Uterus (tissue), 4 donors: ENCODE measurements around the gene PLCZ1. TPM values are rescaled to one million over a fixed set of nuclear protein-coding genes. Genes with fewer than 3 reads are reported as not detected.

ENCODE experiments used
- DNase-seq, 2 donors: peaks; one replicate each; pipeline ENCODE4 v3.0.0-alpha.2; 2019 to 2020
- H3K27ac ChIP-seq, 2 donors: fragments of 200-600 bp; sonication (generic); 1 replicate in 1 of 2; 2 replicates in 1 of 2; pipeline ENCODE4 v1.5.1; 2016 to 2018
- H3K27me3 ChIP-seq, 2 donors: fragments of 200-600 bp; sonication (generic); one replicate each; pipeline ENCODE4 v1.5.1; 2018 to 2019; ENCODE audit warnings: control low read depth in 1 of 2
- H3K36me3 ChIP-seq, 2 donors: fragments of 200-600 bp; sonication (generic); one replicate each; pipeline ENCODE4 v1.5.1; 2019; ENCODE audit warnings: control low read depth in 1 of 2
- H3K4me1 ChIP-seq, 2 donors: fragments of 200-600 bp; sonication (generic); one replicate each; pipeline ENCODE4 v1.5.1; 2018 to 2019; ENCODE audit warnings: control low read depth in 1 of 2
- H3K4me3 ChIP-seq, 2 donors: fragments of 200-600 bp; sonication (generic); 1 replicate in 1 of 2; 2 replicates in 1 of 2; pipeline ENCODE4 v1.5.1; 2018 to 2019; ENCODE audit warnings: mild to moderate bottlenecking in 1 of 2
- H3K9me3 ChIP-seq, 2 donors: fragments of 200-600 bp; sonication (generic); one replicate each; pipeline ENCODE4 v1.5.1; 2019; ENCODE audit warnings: control low read depth in 1 of 2
- CTCF ChIP-seq, 4 experiments: fragments of 200-600 bp in 2 of 4; fragments of 450-650 bp in 2 of 4; sonication (generic) in 2 of 4; IDR thresholded peaks; one replicate each; pipeline ENCODE4 v1.5.1; 2016 to 2019; ENCODE audit warnings: antibody characterized with exemption in 4 of 4, mild to moderate bottlenecking in 2 of 4, moderate library complexity in 1 of 4
- POLR2A ChIP-seq, 2 donors: fragments of 450-650 bp; IDR thresholded peaks; one replicate each; pipeline ENCODE4 v1.6.1; 2016; ENCODE audit warnings: antibody characterized with exemption in 2 of 2, mild to moderate bottlenecking in 1 of 2, moderate library complexity in 1 of 2
- intact Hi-C: fragments of 100-400 bp; cut with DNase I; formaldehyde crosslinking; loops from one replicate; pipeline ENCODE4 v1.15.1; 2023; ENCODE audit warnings: low total_unique reads
- total RNA-seq, 4 donors: library from RNA; depleted of rRNA in 3 of 4; stranded (reverse); fragments of >200 nt in 3 of 4; gene quantifications; one replicate each; pipeline versions ENCODE4 v1.1.0 to v1.2.4, GENCODE V29; 2014 to 2023
- donor health status: DM: yes; HTN: yes; CAD: no.

Gene PLCZ1
- total RNA-seq, 4 donors from 2014 or later: not detected

- no peaks in the 10 kb centered on the region for H3K27me3 ChIP-seq
- no peak overlapping the region for H3K4me3 ChIP-seq
- no peak for DNase-seq
- TF ChIP-seq CTCF (IDR thresholded peaks at IDR 0.05) (no peak), POLR2A (IDR thresholded peaks at IDR 0.05) (no peak)
- H3K27ac ChIP-seq: no peak overlapping the region
- H3K4me1 ChIP-seq: no peaks in the 10 kb centered on the region
- H3K9me3 ChIP-seq: no peaks in the 10 kb centered on the region
- intact Hi-C loops: no loop called here
- H3K36me3 ChIP-seq: no peaks in the 10 kb centered on the region
These were observed 85.2 kb downstream of the PLCZ1 start for GRCh38 chr12:18652596-18652995.

DNA sequence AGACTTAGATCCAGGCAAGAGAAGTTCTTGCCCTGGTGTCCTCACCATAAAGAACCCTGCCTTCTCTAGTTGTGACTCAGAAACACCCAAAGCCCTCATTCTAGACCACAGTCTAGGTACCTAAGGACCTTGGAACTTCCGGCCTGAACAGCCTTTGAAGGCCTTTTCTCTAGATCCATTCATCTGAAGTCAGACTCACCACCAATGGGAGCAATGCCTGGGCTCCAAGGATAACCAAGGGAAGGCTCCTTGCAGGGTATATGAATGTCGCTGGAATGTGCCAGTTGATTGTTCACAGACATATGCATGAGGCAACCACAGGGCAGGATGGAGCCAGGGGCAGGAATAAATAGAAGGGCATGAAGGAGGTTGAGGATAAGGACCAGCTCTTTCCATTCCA, 86.3 kb downstream of the PLCZ1 start:
- Histone ChIP-seq H3K27ac (no peak overlapping the region), H3K4me1 (no peaks in the 10 kb centered on the region), H3K36me3 (no peaks in the 10 kb centered on the region), H3K9me3 (no peaks in the 10 kb centered on the region), H3K4me3 (no peak overlapping the region), H3K27me3 (no peaks in the 10 kb centered on the region)
- no peak for TF ChIP-seq POLR2A (IDR thresholded peaks at IDR 0.05)
- no peak for TF ChIP-seq CTCF (IDR thresholded peaks at IDR 0.05)
- intact Hi-C loops: no loop called here
- DNase-seq: no peak

GRCh38 chr12:18646286-18646890, 91.4 kb downstream of the PLCZ1 start:
- Histone ChIP-seq H3K27me3 (no peaks in the 10 kb centered on the region), H3K4me3 (no peak overlapping the region), H3K27ac (no peak overlapping the region), H3K4me1 (peaks cover 0 to 5% of the 10 kb centered on the region in 2 donors), H3K36me3 (no peaks in the 10 kb centered on the region), H3K9me3 (no peaks in the 10 kb centered on the region)
- intact Hi-C loops: no loop called here
- TF ChIP-seq POLR2A (IDR thresholded peaks at IDR 0.05) (no peak), CTCF (IDR thresholded peaks at IDR 0.05) (no peak)
- no peak for DNase-seq

- Histone ChIP-seq H3K27me3 (no peaks in the 10 kb centered on the region), H3K9me3 (no peaks in the 10 kb centered on the region), H3K4me3 (no peak overlapping the region), H3K4me1 (peaks cover 0 to 5% of the 10 kb centered on the region in 2 donors), H3K36me3 (no peaks in the 10 kb centered on the region), H3K27ac (peak overlapping the region; percentile 46 to 54)
- TF ChIP-seq CTCF (IDR thresholded peaks at IDR 0.05) (no peak), POLR2A (IDR thresholded peaks at IDR 0.05) (no peak)
- intact Hi-C loops: no loop called here
- DNase-seq: no peak
These were observed 93.2 kb downstream of the PLCZ1 start for GRCh38 chr12:18644564-18644963.

- Histone ChIP-seq H3K4me3 (no peak overlapping the region), H3K9me3 (no peaks in the 10 kb centered on the region), H3K27me3 (no peaks in the 10 kb centered on the region), H3K4me1 (peaks cover 0 to 5% of the 10 kb centered on the region in 2 donors), H3K36me3 (no peaks in the 10 kb centered on the region), H3K27ac (peak overlapping the region; percentile 46 to 54)
- peak; percentile 36 to 82 for DNase-seq
- intact Hi-C loops: no loop called here
- TF ChIP-seq POLR2A (IDR thresholded peaks at IDR 0.05) (no peak), CTCF (IDR thresholded peaks at IDR 0.05) (no peak)
These were observed 94.1 kb downstream of the PLCZ1 start for GRCh38 chr12:18643681-18644080.
